ENCODE data around the gene LRRC8C.

- TF ChIP-seq POLR2A (IDR thresholded peaks at IDR 0.05; ENCODE audit: low read depth, low read length) (no peak), POLR2AphosphoS5 (IDR thresholded peaks at IDR 0.05; ENCODE audit: low read depth, low read length) (no peak)
Observed at GRCh38 chr1:89706700-89707012, 73.7 kb downstream of the LRRC8C start.

Measured in GM12891 (cell line).